Omental fat pad (tissue), 4 donors: ENCODE results near the gene S100PBP. TPM values are rescaled to one million over a fixed set of nuclear protein-coding genes. Genes with fewer than 3 reads are reported as not detected.
"Not testable (repeated sequence)": the region's sequence is repeated elsewhere in the genome, so short reads cannot be mapped to it uniquely, and the experiment has no call there.

Experiments
- ATAC-seq: fragments of 150-250 bp; one replicate; pipeline ENCODE4 v1.9.1; 2016; ENCODE audit warnings: mild to moderate bottlenecking, moderate library complexity; ENCODE audit not compliant: low FRiP score
- DNase-seq: peaks from one replicate; pipeline ENCODE4 v3.0.0-alpha.2; 2019; ENCODE audit warnings: low spot score
- CTCF ChIP-seq, 3 donors: fragments of 450-650 bp; IDR thresholded peaks; one replicate each; pipeline ENCODE4 v1.5.1; 2016 to 2017; ENCODE audit warnings: antibody characterized with exemption in 3 of 3, mild to moderate bottlenecking in 3 of 3, moderate library complexity in 2 of 3
- total RNA-seq, 4 donors: library from RNA; depleted of rRNA; stranded (reverse); fragments of >200 nt; gene quantifications; one replicate each; pipeline ENCODE4 v1.1.0, GENCODE V29; 2016

Gene S100PBP
- total RNA-seq, 4 donors from 2014 or later = 20.4 to 47.6 (median 28.4) TPM

- ATAC-seq (no peak), DNase-seq (no peak)
- no peak for TF ChIP-seq CTCF (IDR thresholded peaks at IDR 0.05)
These were observed 84.5 kb downstream of the S100PBP start for GRCh38 chr1:32901823-32902534.

GRCh38 chr1:32902535-32902920 lies 85.1 kb downstream of the S100PBP start:
- ATAC-seq = no peak
- TF ChIP-seq CTCF (IDR thresholded peaks at IDR 0.05) = no peak
- no peak for DNase-seq

GRCh38 chr1:32903991-32904785 lies 86.7 kb downstream of the S100PBP start:
- DNase-seq = no peak
- no peak for ATAC-seq
- TF ChIP-seq CTCF (IDR thresholded peaks at IDR 0.05) = no peak

GRCh38 chr1:32904797-32905196 lies 87.3 kb downstream of the S100PBP start:
- no peak for TF ChIP-seq CTCF (IDR thresholded peaks at IDR 0.05)
- DNase-seq = no peak
- ATAC-seq = no peak

GRCh38 chr1:32905588-32905987 lies 88.1 kb downstream of the S100PBP start:
- ATAC-seq, DNase-seq: not testable (repeated sequence)

GRCh38 chr1:32906654-32907053 lies 89.2 kb downstream of the S100PBP start:
- DNase-seq = no peak
- TF ChIP-seq CTCF (IDR thresholded peaks at IDR 0.05) = no peak
- no peak for ATAC-seq

- no peak for TF ChIP-seq CTCF (IDR thresholded peaks at IDR 0.05)
- ATAC-seq (no peak), DNase-seq (no peak)
These were observed 90.0 kb downstream of the S100PBP start for GRCh38 chr1:32907435-32907834.

Other genes starting within 250 kb of the S100PBP start
- 10 to 100 TPM; 12.5 to 36.7 (median 23.3) TPM for gene ZBTB8OS, start 167.1 kb upstream of the S100PBP start, total RNA-seq
- gene RBBP4, start 166.4 kb upstream of the S100PBP start, total RNA-seq = 100 to 1,000 TPM in 1 of 4 donors, 10 to 100 TPM in 3; 85.4 to 113 (median 93.2) TPM
- gene SYNC, start 114.9 kb upstream of the S100PBP start, total RNA-seq = 10 to 100 TPM; 14.8 to 27.4 (median 22.1) TPM
- gene YARS1, start 295 bp upstream of the S100PBP start, total RNA-seq = 100 to 1,000 TPM in 1 of 4 donors, 10 to 100 TPM in 3; 59.1 to 124 (median 62.6) TPM
- gene FNDC5, start 53.3 kb downstream of the S100PBP start, total RNA-seq = 1 to 10 TPM in 3 of 4 donors, under 1 TPM in 1; 0.48 to 3.0 (median 1.6) TPM
- gene HPCA, start 68.8 kb downstream of the S100PBP start, total RNA-seq = 1 to 10 TPM in 1 of 4 donors, not detected in 3; 1.2 TPM
- gene TMEM54, start 83.7 kb downstream of the S100PBP start, total RNA-seq = 10 to 100 TPM; 16.2 to 70.1 (median 26.4) TPM
- gene RNF19B, start 147.2 kb downstream of the S100PBP start, total RNA-seq = 10 to 100 TPM; 15.0 to 38.8 (median 29.2) TPM
- gene AK2, start 219.2 kb downstream of the S100PBP start, total RNA-seq = 100 to 1,000 TPM; 146 to 297 (median 161) TPM